ENCODE measurements around the gene SF1.

DNA sequence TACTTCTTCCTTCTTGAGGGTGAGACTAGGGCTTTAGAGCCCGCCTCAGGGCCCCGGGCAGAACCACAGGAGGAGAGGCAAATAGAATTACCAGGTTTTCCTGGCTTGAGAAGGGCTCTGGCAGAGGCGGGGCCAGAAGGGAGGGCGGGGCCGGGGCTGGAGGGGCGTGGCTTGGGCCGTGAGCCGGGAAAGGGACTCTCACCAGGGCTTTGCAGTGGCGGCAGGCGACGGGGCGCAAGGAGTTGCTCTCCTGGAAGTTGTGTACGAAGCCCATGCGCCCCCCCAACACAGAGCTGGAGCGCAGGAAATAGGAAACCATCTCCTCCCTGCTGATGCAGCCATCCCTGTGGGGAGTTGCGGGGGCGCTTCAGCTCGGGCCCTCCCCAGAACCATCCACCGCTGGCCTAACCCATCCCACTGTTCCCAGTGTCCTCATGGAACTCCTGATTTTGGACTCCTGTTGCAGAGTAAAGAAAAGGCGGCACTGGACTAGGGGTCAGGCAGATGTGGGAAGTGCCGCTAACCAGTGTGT is 48.4 kb downstream of the SF1 start:
- TF ChIP-seq MXI1 (IDR thresholded peaks at IDR 0.05; ENCODE audit: borderline replicate concordance, low read depth, low read length) (no peak), MAFK (IDR thresholded peaks at IDR 0.05; ENCODE audit: low read depth, low read length) (no peak), RFX5 (IDR thresholded peaks at IDR 0.05; ENCODE audit: low read depth, low read length) (no peak), MAZ (IDR thresholded peaks at IDR 0.05; ENCODE audit: borderline replicate concordance, low read depth, low read length) (no peak), RCOR1 (IDR thresholded peaks at IDR 0.05; ENCODE audit: insufficient replicate concordance, low read length) (no peak)
- TF ChIP-seq, protein P1, sequence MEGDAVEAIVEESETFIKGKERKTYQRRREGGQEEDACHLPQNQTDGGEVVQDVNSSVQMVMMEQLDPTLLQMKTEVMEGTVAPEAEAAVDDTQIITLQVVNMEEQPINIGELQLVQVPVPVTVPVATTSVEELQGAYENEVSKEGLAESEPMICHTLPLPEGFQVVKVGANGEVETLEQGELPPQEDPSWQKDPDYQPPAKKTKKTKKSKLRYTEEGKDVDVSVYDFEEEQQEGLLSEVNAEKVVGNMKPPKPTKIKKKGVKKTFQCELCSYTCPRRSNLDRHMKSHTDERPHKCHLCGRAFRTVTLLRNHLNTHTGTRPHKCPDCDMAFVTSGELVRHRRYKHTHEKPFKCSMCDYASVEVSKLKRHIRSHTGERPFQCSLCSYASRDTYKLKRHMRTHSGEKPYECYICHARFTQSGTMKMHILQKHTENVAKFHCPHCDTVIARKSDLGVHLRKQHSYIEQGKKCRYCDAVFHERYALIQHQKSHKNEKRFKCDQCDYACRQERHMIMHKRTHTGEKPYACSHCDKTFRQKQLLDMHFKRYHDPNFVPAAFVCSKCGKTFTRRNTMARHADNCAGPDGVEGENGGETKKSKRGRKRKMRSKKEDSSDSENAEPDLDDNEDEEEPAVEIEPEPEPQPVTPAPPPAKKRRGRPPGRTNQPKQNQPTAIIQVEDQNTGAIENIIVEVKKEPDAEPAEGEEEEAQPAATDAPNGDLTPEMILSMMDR (conservative IDR thresholded peaks at IDR 0.05; ENCODE audit: low read depth, low read length) = no peak
